HEK293T (cell line): ENCODE data around the gene LRRC61.
"Not testable (repeated sequence)": the region's sequence is repeated elsewhere in the genome, so short reads cannot be mapped to it uniquely, and the experiment has no call there.

Experiments used
- BHLHE40 ChIP-seq: fragments of 450-650 bp; IDR thresholded peaks from 2 replicates; pipeline ENCODE4 v1.6.1; 2016; ENCODE audit warnings: mild to moderate bottlenecking, moderate library complexity, borderline replicate concordance
- ELF4 ChIP-seq: fragments of 450-650 bp; IDR thresholded peaks from 2 replicates; pipeline ENCODE4 v1.6.1; 2017; ENCODE audit warnings: antibody characterized with exemption
- FOXA1 ChIP-seq: fragments of 450-650 bp; IDR thresholded peaks from 2 replicates; pipeline ENCODE4 v1.6.1; 2016; ENCODE audit warnings: mild to moderate bottlenecking
- FOXK2 ChIP-seq: fragments of 450-650 bp; IDR thresholded peaks from 2 replicates; pipeline ENCODE4 v1.6.1; 2016; ENCODE audit warnings: mild to moderate bottlenecking
- FOXM1 ChIP-seq: fragments of 450-650 bp; IDR thresholded peaks from 2 replicates; pipeline ENCODE4 v1.6.1; 2017; ENCODE audit warnings: mild to moderate bottlenecking, borderline replicate concordance
- SP1 ChIP-seq: fragments of 450-650 bp; IDR thresholded peaks from 2 replicates; pipeline ENCODE4 v1.6.1; 2017
- TARDBP ChIP-seq: fragments of 450-650 bp; IDR thresholded peaks from 2 replicates; pipeline ENCODE4 v1.6.1; 2016

GRCh38 chr7:150281681-150282403, 41.3 kb upstream of the LRRC61 start:
- TF ChIP-seq FOXM1, TARDBP, FOXK2, SP1, FOXA1, ELF4, BHLHE40: not testable (repeated sequence)
